Measurements from ENCODE around the gene CCDC40.
"Not testable (repeated sequence)": the region's sequence is repeated elsewhere in the genome, so short reads cannot be mapped to it uniquely, and the experiment has no call there.

Gene CCDC40

GRCh38 chr17:80035937-80036714 is at the start of gene CCDC40:
Gene CCDC40 (plus strand): TSS chr17:80036642. CDS start chr17:80036663, 21 bp downstream.
- DNase-seq, result peak; percentile 38

- no peak for DNase-seq
Observed at GRCh38 chr17:79987187-79987934, 49.1 kb upstream of the CCDC40 start.

GRCh38 chr17:79987935-79988184 is 48.6 kb upstream of the CCDC40 start:
- DNase-seq, result no peak

GRCh38 chr17:79988185-79988971 is 48.1 kb upstream of the CCDC40 start:
- no peak for DNase-seq

GRCh38 chr17:79989106-79989835 is 47.2 kb upstream of the CCDC40 start:
- DNase-seq, result no peak

GRCh38 chr17:79990051-79990592 is 46.3 kb upstream of the CCDC40 start:
- DNase-seq, result no peak

- no peak for DNase-seq
Observed at GRCh38 chr17:79990704-79991103, 45.7 kb upstream of the CCDC40 start.

- DNase-seq, result peak; percentile 73
Observed at GRCh38 chr17:79991140-79991923, 45.1 kb upstream of the CCDC40 start.

- no peak for DNase-seq
Observed at GRCh38 chr17:79991924-79992648, 44.4 kb upstream of the CCDC40 start.

- no peak for DNase-seq
Observed at GRCh38 chr17:79992649-79993389, 43.6 kb upstream of the CCDC40 start.

GRCh38 chr17:79993390-79994227 is 42.8 kb upstream of the CCDC40 start:
- no peak for DNase-seq

GRCh38 chr17:79994228-79994569 is 42.2 kb upstream of the CCDC40 start:
- DNase-seq, result not testable (repeated sequence)

- no peak for DNase-seq
Observed at GRCh38 chr17:79994602-79995001, 41.8 kb upstream of the CCDC40 start.

GRCh38 chr17:79995696-79996095 is 40.7 kb upstream of the CCDC40 start:
- no peak for DNase-seq

- DNase-seq, result no peak
Observed at GRCh38 chr17:79996291-79996690, 40.2 kb upstream of the CCDC40 start.

- DNase-seq, result no peak
Observed at GRCh38 chr17:79997011-79997660, 39.3 kb upstream of the CCDC40 start.

GRCh38 chr17:80000136-80000535 is 36.3 kb upstream of the CCDC40 start:
- DNase-seq, result no peak

- peak; percentile 16 for DNase-seq
Observed at GRCh38 chr17:80000981-80001775, 35.3 kb upstream of the CCDC40 start.
